Activated CD4-positive, alpha-beta T cell treated with anti-CD3 and anti-CD28 coated beads, Interleukin-2, amount 10 ng/mL, durations not matched to agents 24 days and 14 days (primary cell): ENCODE data around the gene SCG3. TPM values are rescaled to one million over a fixed set of nuclear protein-coding genes. Genes with fewer than 3 reads are reported as not detected.

Experiments
- DNase-seq: peaks from one replicate; pipeline ENCODE4 v3.0.0; 2022
- H3K27ac Mint-ChIP-seq: one replicate; pipeline ENCODE4 v1.8.0; 2022; ENCODE audit warnings: mild to moderate bottlenecking, mixed read lengths
- H3K27me3 Mint-ChIP-seq: one replicate; pipeline ENCODE4 v1.8.0; 2022; ENCODE audit warnings: mixed read lengths
- H3K36me3 Mint-ChIP-seq: one replicate; pipeline ENCODE4 v1.8.0; 2022; ENCODE audit warnings: low read depth, mild to moderate bottlenecking, mixed read lengths
- H3K4me1 Mint-ChIP-seq: one replicate; pipeline ENCODE4 v1.8.0; 2021; ENCODE audit warnings: mixed read lengths
- H3K4me3 Mint-ChIP-seq: one replicate; pipeline ENCODE4 v1.8.0; 2022; ENCODE audit warnings: mild to moderate bottlenecking, moderate library complexity, mixed read lengths
- H3K9me3 Mint-ChIP-seq: one replicate; pipeline ENCODE4 v1.8.0; 2021; ENCODE audit warnings: mixed read lengths
- intact Hi-C: fragments of 100-400 bp; cut with micrococcal nuclease; formaldehyde crosslinking; loops from one replicate; pipeline ENCODE4 v1.15.1; 2023
- total RNA-seq: library from RNA; stranded (reverse); gene quantifications from 2 replicates; pipeline ENCODE4 v1.2.3, GENCODE V29; 2022

The SCG3 gene
- total RNA-seq, 1 donor from 2014 or later: not detected

GRCh38 chr15:51768018-51768417 lies 86.7 kb downstream of the SCG3 start:
- Mint-ChIP-seq H3K36me3 (peaks cover 11% of the 10 kb centered on the region), H3K27me3 (no peaks in the 10 kb centered on the region)

More at GRCh38 chr15:51768018-51768417, 86.7 kb downstream of the SCG3 start:
- no peak overlapping the region for H3K27ac Mint-ChIP-seq
- peaks cover 4% of the 10 kb centered on the region for H3K4me1 Mint-ChIP-seq
- no peaks in the 10 kb centered on the region for H3K9me3 Mint-ChIP-seq
- no peak for DNase-seq
- H3K4me3 Mint-ChIP-seq: no peak overlapping the region
- intact Hi-C loops: no loop called here

Other genes with a start within 250 kb of the SCG3 start
- gene DMXL2, start 58.7 kb upstream of the SCG3 start, total RNA-seq: 3.4 and 4.6 TPM in 2 replicates
- 15.4 and 15.5 TPM in 2 replicates for gene LYSMD2, start 56.2 kb downstream of the SCG3 start, total RNA-seq
- 4.0 and 4.6 TPM in 2 replicates for gene TMOD2, start 70.1 kb downstream of the SCG3 start, total RNA-seq
- 60.8 and 66.6 TPM in 2 replicates for gene TMOD3, start 148.2 kb downstream of the SCG3 start, total RNA-seq